GM12878 (cell line): Measurements from ENCODE around the gene STRA8. TPM values are rescaled to one million over a fixed set of nuclear protein-coding genes. Genes with fewer than 3 reads are reported as not detected.

Source experiments
- ATF7 ChIP-seq: fragments of 450-650 bp; IDR thresholded peaks from 2 replicates; pipeline ENCODE4 v1.6.1; 2016; ENCODE audit warnings: low read depth, mild to moderate bottlenecking
- CHD2 ChIP-seq: IDR thresholded peaks from 2 replicates; pipeline ENCODE4 v1.6.1; 2011; ENCODE audit warnings: low read depth, low read length, improper control_type of control experiment, borderline replicate concordance
- EED ChIP-seq: sonication (generic); IDR thresholded peaks from 2 replicates; pipeline ENCODE4 v1.6.1; 2016; ENCODE audit warnings: antibody characterized with exemption, low read depth
- LARP7 ChIP-seq: fragments of 450-650 bp; IDR thresholded peaks from 2 replicates; pipeline ENCODE4 v1.6.1; 2017; ENCODE audit warnings: mild to moderate bottlenecking
- MXI1 ChIP-seq: fragments of 150-350 bp; IDR thresholded peaks from 2 replicates; pipeline ENCODE4 v1.6.1; 2011; ENCODE audit warnings: low read depth, mild to moderate bottlenecking, inconsistent platforms, low read length, improper control_type of control experiment
- NRF1 ChIP-seq: conservative IDR thresholded peaks from 2 replicates; pipeline ENCODE4 v1.6.1; 2011; ENCODE audit warnings: mild to moderate bottlenecking, low read depth, low read length, improper control_type of control experiment
- POU2F2 ChIP-seq: IDR thresholded peaks from 3 replicates; pipeline ENCODE4 v1.6.1; 2011; ENCODE audit warnings: low read depth, mild to moderate bottlenecking, low read length, borderline replicate concordance
- RAD51 ChIP-seq: fragments of 450-650 bp; IDR thresholded peaks from 2 replicates; pipeline ENCODE4 v1.6.1; 2016; ENCODE audit warnings: moderate library complexity, mild to moderate bottlenecking, inconsistent platforms
- TCF12 ChIP-seq: IDR thresholded peaks from 2 replicates; pipeline ENCODE4 v1.6.1; 2011; ENCODE audit warnings: low read depth, mild to moderate bottlenecking, low read length
- ZNF592 ChIP-seq: fragments of 450-650 bp; IDR thresholded peaks from 2 replicates; pipeline ENCODE4 v1.6.1; 2017; ENCODE audit warnings: mild to moderate bottlenecking, moderate library complexity
- ZZZ3 ChIP-seq: IDR thresholded peaks from 2 replicates; pipeline ENCODE4 v1.6.1; 2011; ENCODE audit warnings: low read depth; ENCODE audit not compliant: control insufficient read depth, insufficient read length
- polyA plus RNA-seq, 11 experiments: library from polyadenylated mRNA; depleted of rRNA in 4 of 11; unstranded in 6 of 11; stranded (reverse) in 5 of 11; fragments of >200 nt; fragmentation: Nextera tagmentation in 4 of 11; fragmentation: Illumina TruSeq in 1 of 11; extraction: Ambion mirVana in 4 of 11; extraction: Trizol in 1 of 11; gene quantifications; 1 replicate in 1 of 11; 2 replicates in 10 of 11; pipeline versions ENCODE4 v1.2.1 to v1.2.3, GENCODE V29; 2011 to 2016; ENCODE audit warnings: inconsistent platforms in 2 of 11, missing spikeins in 2 of 11, low read depth in 1 of 11
- total RNA-seq, 4 experiments: library from RNA; depleted of rRNA in 3 of 4; stranded (reverse); fragments of >200 nt in 3 of 4; fragmentation: Illumina TruSeq in 1 of 4; extraction: Trizol in 1 of 4; gene quantifications; 2 replicates each; pipeline versions ENCODE4 v1.2.1 to v1.2.3, GENCODE V29; 2013 to 2021

Gene STRA8
- total and polyA plus RNA-seq, 10 of the 15 experiments (the other 5 are each of a cell fraction or from before 2014, with no cell fraction given): 0.15 TPM; not detected in 9

GRCh38 chr7:135235841-135236240, 2.2 kb downstream of the STRA8 start (continued):
- TF ChIP-seq TCF12 (no peak), RAD51 (no peak), EED (no peak), MXI1 (no peak), ATF7 (no peak), CHD2 (no peak), NRF1 (no peak), LARP7 (no peak), POU2F2 (no peak), ZZZ3 (no peak), ZNF592 (no peak)
